Measurements from ENCODE around the gene RAB36. TPM values are rescaled to one million over a fixed set of nuclear protein-coding genes. Genes with fewer than 3 reads are reported as not detected.

RAB36 gene
- total RNA-seq, 1 donor from 2014 or later = 3.8 TPM

GRCh38 chr22:23128269-23129108 is 16.8 kb upstream of the RAB36 start:
- no peaks in the 10 kb centered on the region for H3K36me3 ChIP-seq
- TF ChIP-seq CTCF (IDR thresholded peaks at IDR 0.05) = peak; percentile 73
- no peak overlapping the region for H3K27ac ChIP-seq
- no peaks in the 10 kb centered on the region for H3K27me3 ChIP-seq
- no peaks in the 10 kb centered on the region for H3K9me3 ChIP-seq
- intact Hi-C loops (cut with DNase I) = loop anchor here (5.0 kb wide), 1 partner anchor 171 kb away; no protein-coding TSS in a partner anchor
- no peak overlapping the region for H3K4me3 ChIP-seq
- no peaks in the 10 kb centered on the region for H3K4me1 ChIP-seq
- ATAC-seq (peak; percentile 87), DNase-seq (no peak)

- intact Hi-C loops (cut with DNase I) = loop anchor here (5.0 kb wide), 1 partner anchor 172 kb away; no protein-coding TSS in a partner anchor
- DNase-seq (no peak), ATAC-seq (no peak)
- Histone ChIP-seq H3K36me3 (no peaks in the 10 kb centered on the region), H3K4me1 (no peaks in the 10 kb centered on the region), H3K9me3 (no peaks in the 10 kb centered on the region), H3K27me3 (no peaks in the 10 kb centered on the region), H3K27ac (no peak overlapping the region), H3K4me3 (no peak overlapping the region)
- TF ChIP-seq CTCF (IDR thresholded peaks at IDR 0.05) = no peak
Observed at GRCh38 chr22:23129149-23129548, 16.1 kb upstream of the RAB36 start.

GRCh38 chr22:23130697-23131096 is 14.6 kb upstream of the RAB36 start:
- H3K36me3 ChIP-seq = no peaks in the 10 kb centered on the region
- intact Hi-C loops (cut with DNase I) = no loop called here
- DNase-seq = no peak
- H3K4me1 ChIP-seq = no peaks in the 10 kb centered on the region
- no peaks in the 10 kb centered on the region for H3K27me3 ChIP-seq
- H3K9me3 ChIP-seq = no peaks in the 10 kb centered on the region
- no peak for TF ChIP-seq CTCF (IDR thresholded peaks at IDR 0.05)
- no peak overlapping the region for H3K4me3 ChIP-seq
- no peak overlapping the region for H3K27ac ChIP-seq
- ATAC-seq = no peak

- H3K36me3 ChIP-seq = no peaks in the 10 kb centered on the region
- DNase-seq (no peak), ATAC-seq (peak; percentile 28)
- no peak for TF ChIP-seq CTCF (IDR thresholded peaks at IDR 0.05)
- no peak overlapping the region for H3K27ac ChIP-seq
- intact Hi-C loops (cut with DNase I) = no loop called here
- H3K9me3 ChIP-seq = no peaks in the 10 kb centered on the region
- H3K4me3 ChIP-seq = no peak overlapping the region
- H3K4me1 ChIP-seq = no peaks in the 10 kb centered on the region
- H3K27me3 ChIP-seq = no peaks in the 10 kb centered on the region
Observed at GRCh38 chr22:23131931-23132330, 13.3 kb upstream of the RAB36 start.

- DNase-seq = no peak
- intact Hi-C loops (cut with DNase I) = no loop called here
Observed at GRCh38 chr22:23132376-23133091, 12.7 kb upstream of the RAB36 start.

More at GRCh38 chr22:23132376-23133091, 12.7 kb upstream of the RAB36 start:
- no peaks in the 10 kb centered on the region for H3K4me1 ChIP-seq
- H3K27me3 ChIP-seq = no peaks in the 10 kb centered on the region
- H3K4me3 ChIP-seq = no peak overlapping the region
- H3K36me3 ChIP-seq = no peaks in the 10 kb centered on the region
- no peak overlapping the region for H3K27ac ChIP-seq
- ATAC-seq = no peak
- H3K9me3 ChIP-seq = no peaks in the 10 kb centered on the region
- no peak for TF ChIP-seq CTCF (IDR thresholded peaks at IDR 0.05)
